Measurements from ENCODE around the gene CALN1. TPM values are rescaled to one million over a fixed set of nuclear protein-coding genes. Genes with fewer than 3 reads are reported as not detected.
"Not testable (repeated sequence)": the region's sequence is repeated elsewhere in the genome, so short reads cannot be mapped to it uniquely, and the experiment has no call there.

Gene CALN1
- total RNA-seq, 1 experiment from 2014 or later, result 0.05 TPM

- CTCF ChIA-PET, result no interaction called here
- TF ChIP-seq CTCF (IDR thresholded peaks at IDR 0.05) (no peak), TCF7L2 (IDR thresholded peaks at IDR 0.05; ENCODE audit: low read depth, low read length) (no peak), POLR2AphosphoS5 (IDR thresholded peaks at IDR 0.05; ENCODE audit: low read depth, low read length) (no peak), SIN3A (IDR thresholded peaks at IDR 0.05; ENCODE audit: borderline replicate concordance, insufficient read depth, low read depth, low read length) (no peak)
- TF ChIP-seq, protein P1, sequence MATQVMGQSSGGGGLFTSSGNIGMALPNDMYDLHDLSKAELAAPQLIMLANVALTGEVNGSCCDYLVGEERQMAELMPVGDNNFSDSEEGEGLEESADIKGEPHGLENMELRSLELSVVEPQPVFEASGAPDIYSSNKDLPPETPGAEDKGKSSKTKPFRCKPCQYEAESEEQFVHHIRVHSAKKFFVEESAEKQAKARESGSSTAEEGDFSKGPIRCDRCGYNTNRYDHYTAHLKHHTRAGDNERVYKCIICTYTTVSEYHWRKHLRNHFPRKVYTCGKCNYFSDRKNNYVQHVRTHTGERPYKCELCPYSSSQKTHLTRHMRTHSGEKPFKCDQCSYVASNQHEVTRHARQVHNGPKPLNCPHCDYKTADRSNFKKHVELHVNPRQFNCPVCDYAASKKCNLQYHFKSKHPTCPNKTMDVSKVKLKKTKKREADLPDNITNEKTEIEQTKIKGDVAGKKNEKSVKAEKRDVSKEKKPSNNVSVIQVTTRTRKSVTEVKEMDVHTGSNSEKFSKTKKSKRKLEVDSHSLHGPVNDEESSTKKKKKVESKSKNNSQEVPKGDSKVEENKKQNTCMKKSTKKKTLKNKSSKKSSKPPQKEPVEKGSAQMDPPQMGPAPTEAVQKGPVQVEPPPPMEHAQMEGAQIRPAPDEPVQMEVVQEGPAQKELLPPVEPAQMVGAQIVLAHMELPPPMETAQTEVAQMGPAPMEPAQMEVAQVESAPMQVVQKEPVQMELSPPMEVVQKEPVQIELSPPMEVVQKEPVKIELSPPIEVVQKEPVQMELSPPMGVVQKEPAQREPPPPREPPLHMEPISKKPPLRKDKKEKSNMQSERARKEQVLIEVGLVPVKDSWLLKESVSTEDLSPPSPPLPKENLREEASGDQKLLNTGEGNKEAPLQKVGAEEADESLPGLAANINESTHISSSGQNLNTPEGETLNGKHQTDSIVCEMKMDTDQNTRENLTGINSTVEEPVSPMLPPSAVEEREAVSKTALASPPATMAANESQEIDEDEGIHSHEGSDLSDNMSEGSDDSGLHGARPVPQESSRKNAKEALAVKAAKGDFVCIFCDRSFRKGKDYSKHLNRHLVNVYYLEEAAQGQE (IDR thresholded peaks at IDR 0.05; ENCODE audit: insufficient read depth in 1 of 2, low read depth in 2 of 2, low read length in 1 of 2), result no peak
- ATAC-seq (no peak), DNase-seq (ENCODE audit: low read depth, low spot score) (no peak)
- Histone ChIP-seq H3K4me3 (ENCODE audit: low read depth in 2 of 2, low read length in 2 of 2) (no peak overlapping the region), H3K27me3 (ENCODE audit: control insufficient read depth, insufficient read depth, low read length) (peaks cover 17% of the 10 kb centered on the region), H3K4me1 (ENCODE audit: control insufficient read depth, insufficient read depth, low read length) (no peaks in the 10 kb centered on the region), H3K9me3 (ENCODE audit: control insufficient read depth, insufficient read depth, low read depth, low read length) (no peaks in the 10 kb centered on the region), H3K27ac (ENCODE audit: low read length) (no peak overlapping the region), H3K36me3 (ENCODE audit: control insufficient read depth, insufficient read depth, low read length) (no peaks in the 10 kb centered on the region)
- POLR2A ChIA-PET, result no interaction called here
- in situ Hi-C loops (cut with HindIII; ENCODE audit: low pct_unique_long_range_greater_than_20kb, low sequenced_read_pairs), result no loop called here
- no TSS peak for BruUV-seq (replicated peaks)
- intact Hi-C loops (cut with micrococcal nuclease; ENCODE audit: unreplicated experiment), result no loop called here
Measured at GRCh38 chr7:72343991-72344390, 68.1 kb downstream of the CALN1 start.

DNA sequence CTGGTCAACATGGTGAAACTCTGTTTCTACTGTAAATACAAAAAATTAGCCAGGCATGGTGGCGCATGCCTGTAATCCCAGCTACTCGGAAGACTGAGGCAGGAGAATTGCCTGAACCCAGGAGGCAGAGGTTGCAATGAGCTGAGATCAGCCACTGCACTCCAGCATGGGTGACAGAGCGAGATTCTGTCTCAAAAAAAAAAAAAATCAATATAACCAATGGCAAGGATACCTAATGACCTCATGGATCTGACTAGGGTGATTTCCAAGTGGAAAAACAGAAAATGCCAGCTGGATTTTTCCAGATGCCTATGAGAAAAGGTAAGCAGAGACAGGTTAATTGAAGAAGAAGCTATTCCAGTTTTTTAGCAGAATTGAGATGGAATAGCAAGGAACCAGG, 68.8 kb downstream of the CALN1 start:
- CTCF ChIA-PET; DNase-seq (ENCODE audit: low read depth, low spot score); H3K4me3 ChIP-seq (ENCODE audit: low read depth in 2 of 2, low read length in 2 of 2); intact Hi-C loops (cut with micrococcal nuclease; ENCODE audit: unreplicated experiment); BruUV-seq (replicated peaks); H3K36me3 ChIP-seq (ENCODE audit: control insufficient read depth, insufficient read depth, low read length); H3K9me3 ChIP-seq (ENCODE audit: control insufficient read depth, insufficient read depth, low read depth, low read length); H3K4me1 ChIP-seq (ENCODE audit: control insufficient read depth, insufficient read depth, low read length); POLR2A ChIA-PET; ATAC-seq; in situ Hi-C loops (cut with HindIII; ENCODE audit: low pct_unique_long_range_greater_than_20kb, low sequenced_read_pairs); H3K27ac ChIP-seq (ENCODE audit: low read length): not testable (repeated sequence)
- peaks cover 14% of the 10 kb centered on the region for H3K27me3 ChIP-seq (ENCODE audit: control insufficient read depth, insufficient read depth, low read length)

DNA sequence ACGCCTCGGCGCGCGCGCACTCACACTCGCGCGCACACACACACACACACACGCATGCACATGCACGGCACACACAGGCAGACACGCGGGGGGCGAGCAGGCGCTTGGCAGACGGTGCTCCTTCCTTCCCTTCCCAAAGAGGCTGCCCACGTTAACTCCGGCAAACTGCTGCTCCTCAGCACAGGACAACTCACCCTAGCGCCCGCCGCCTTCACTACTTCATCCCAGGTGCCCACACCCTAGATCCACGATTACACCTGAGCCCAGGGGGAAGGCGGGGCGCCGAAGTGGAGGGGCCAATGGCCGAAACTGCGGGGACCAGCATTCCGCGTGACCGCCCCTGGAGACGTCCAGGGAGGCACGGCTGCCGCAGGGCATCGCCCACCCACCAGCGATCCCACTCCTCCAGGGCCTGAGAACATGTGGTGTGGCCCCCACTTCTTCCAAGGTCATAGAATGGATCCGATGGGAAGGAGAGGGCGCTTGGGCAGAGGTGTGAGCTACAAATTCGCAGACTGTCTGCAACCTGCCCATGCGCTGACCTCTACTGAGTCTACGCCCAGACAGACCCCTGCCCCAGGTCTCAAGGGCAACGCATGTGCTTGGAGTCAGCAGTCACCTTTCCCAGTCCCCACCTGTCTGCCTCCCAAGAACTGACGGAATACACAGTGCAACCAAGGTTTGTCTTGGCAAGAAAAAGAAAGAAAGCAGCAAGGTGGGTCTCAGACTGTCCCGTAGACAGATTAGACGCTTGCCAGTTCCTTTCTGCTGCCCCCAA, 74.6 kb downstream of the CALN1 start:
- no peak overlapping the region for H3K27ac ChIP-seq (ENCODE audit: low read length)
- H3K4me3 ChIP-seq (ENCODE audit: low read depth in 2 of 2, low read length in 2 of 2), result no peak overlapping the region
- no TSS peak for BruUV-seq (replicated peaks)
- no peaks in the 10 kb centered on the region; the same call in 1 of the 2 replicates for H3K27me3 ChIP-seq (ENCODE audit: control insufficient read depth, insufficient read depth, low read length)
- POLR2A ChIA-PET, result no interaction called here
- TF ChIP-seq CTCF (IDR thresholded peaks at IDR 0.05), result no peak
- no peak for TF ChIP-seq TCF7L2 (IDR thresholded peaks at IDR 0.05; ENCODE audit: low read depth, low read length)
- TF ChIP-seq, protein P1 (IDR thresholded peaks at IDR 0.05; ENCODE audit: insufficient read depth in 1 of 2, low read depth in 2 of 2, low read length in 1 of 2), result no peak
- no peak for TF ChIP-seq SIN3A (IDR thresholded peaks at IDR 0.05; ENCODE audit: borderline replicate concordance, insufficient read depth, low read depth, low read length)
- no peak for TF ChIP-seq POLR2AphosphoS5 (IDR thresholded peaks at IDR 0.05; ENCODE audit: low read depth, low read length)
- DNase-seq (ENCODE audit: low read depth, low spot score) (no peak), ATAC-seq (no peak)
- no peaks in the 10 kb centered on the region for H3K4me1 ChIP-seq (ENCODE audit: control insufficient read depth, insufficient read depth, low read length)
- CTCF ChIA-PET, result no interaction called here
- intact Hi-C loops (cut with micrococcal nuclease; ENCODE audit: unreplicated experiment), result no loop called here
- H3K9me3 ChIP-seq (ENCODE audit: control insufficient read depth, insufficient read depth, low read depth, low read length), result no peaks in the 10 kb centered on the region
- no peaks in the 10 kb centered on the region for H3K36me3 ChIP-seq (ENCODE audit: control insufficient read depth, insufficient read depth, low read length)
- in situ Hi-C loops (cut with HindIII; ENCODE audit: low pct_unique_long_range_greater_than_20kb, low sequenced_read_pairs), result no loop called here

Data from Panc1 (cell line).